PC-3 (cell line): Measurements from ENCODE around the gene SLC19A1.

Experiments
- CTCF ChIP-seq: fragments of 300-600 bp; sonication (generic); conservative IDR thresholded peaks from 2 replicates; pipeline ENCODE4 v1.5.1; 2017; ENCODE audit warnings: antibody characterized with exemption, low read depth, mild to moderate bottlenecking, low read length
- EZH2phosphoT487 ChIP-seq: fragments of 300-600 bp; sonication (generic); IDR thresholded peaks from 2 replicates; pipeline ENCODE4 v1.6.1; 2018; ENCODE audit warnings: mild to moderate bottlenecking, antibody characterized with exemption, low read length, borderline replicate concordance

GRCh38 chr21:45543371-45543709, 1.1 kb upstream of the SLC19A1 start:
- no peak for TF ChIP-seq CTCF
- no peak for TF ChIP-seq EZH2phosphoT487
